GM18508 (cell line): ENCODE results near the gene RTP4.
"Not testable (repeated sequence)": the region's sequence is repeated elsewhere in the genome, so short reads cannot be mapped to it uniquely, and the experiment has no call there.

Experiments used
- ATAC-seq: cut with Tn5 transposase; IDR thresholded peaks from one replicate; pipeline ENCODE4 v1.9.1; 2021; ENCODE audit warnings: moderate number of reproducible peaks; ENCODE audit not compliant: insufficient read depth, unreplicated experiment

The RTP4 gene

DNA sequence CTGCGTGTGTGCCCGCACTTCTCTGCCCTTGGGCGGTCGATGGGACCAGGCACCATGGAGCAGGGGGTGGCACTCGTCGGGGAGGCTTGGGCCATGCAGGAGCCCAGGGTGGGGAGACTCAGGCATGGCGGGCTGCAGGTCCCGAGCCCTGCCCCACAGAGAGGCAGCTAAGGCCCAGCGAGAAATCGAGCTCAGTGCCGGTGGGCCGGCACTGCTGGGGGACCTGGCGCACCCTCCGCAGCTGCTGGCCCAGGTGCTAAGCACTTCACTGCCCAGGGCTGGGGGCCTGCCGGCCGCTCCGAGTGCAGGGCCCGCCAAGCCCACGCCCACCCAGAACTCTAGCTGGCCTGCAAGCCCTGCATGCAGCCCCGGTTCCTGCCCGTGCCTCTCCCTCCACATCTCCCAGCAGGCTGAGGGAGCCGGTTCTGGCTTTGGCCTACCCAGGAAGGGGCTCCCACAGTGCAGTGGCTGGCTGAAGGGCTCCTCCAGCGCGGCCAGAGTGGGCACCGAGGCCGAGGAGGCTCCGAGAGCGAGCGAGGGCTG, 553 bp upstream of the RTP4 start:
- no peak for ATAC-seq

DNA sequence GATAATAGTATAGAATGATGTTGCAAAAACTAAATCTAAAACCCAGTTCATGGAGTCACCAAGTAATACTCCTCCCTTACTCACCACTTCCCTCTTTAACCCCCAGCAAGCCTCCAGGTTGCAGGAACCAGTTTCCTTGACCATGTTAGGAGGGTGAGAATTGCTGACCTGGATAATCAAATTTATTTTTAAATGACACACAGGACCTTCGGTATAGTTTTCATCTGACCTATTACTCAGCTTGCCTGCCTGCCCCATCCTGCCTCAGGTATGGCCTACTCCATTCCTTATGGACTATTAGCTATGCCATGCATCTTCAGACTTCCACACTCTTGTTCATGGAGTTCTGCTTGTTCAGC, 883 bp downstream of the RTP4 start:
- no peak for ATAC-seq

DNA sequence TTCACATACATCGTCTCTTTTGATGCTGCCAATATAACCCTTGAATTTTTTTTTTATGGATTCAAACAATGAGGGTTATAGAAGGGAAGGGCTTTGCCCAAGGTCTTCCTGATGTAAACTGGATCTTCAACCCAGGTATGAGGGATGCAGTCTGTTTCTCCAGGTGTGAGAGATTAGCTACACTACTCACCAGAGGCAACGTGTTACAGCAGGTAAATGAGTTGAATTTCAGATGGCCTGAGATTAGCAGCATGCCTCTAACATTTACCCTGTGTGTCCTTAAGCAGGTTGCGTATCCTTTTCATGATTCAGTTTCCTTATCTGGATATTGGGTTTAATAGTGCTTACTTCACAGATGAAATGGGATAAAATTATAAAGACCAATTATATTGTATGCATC, 1.9 kb downstream of the RTP4 start:
- no peak for ATAC-seq

DNA sequence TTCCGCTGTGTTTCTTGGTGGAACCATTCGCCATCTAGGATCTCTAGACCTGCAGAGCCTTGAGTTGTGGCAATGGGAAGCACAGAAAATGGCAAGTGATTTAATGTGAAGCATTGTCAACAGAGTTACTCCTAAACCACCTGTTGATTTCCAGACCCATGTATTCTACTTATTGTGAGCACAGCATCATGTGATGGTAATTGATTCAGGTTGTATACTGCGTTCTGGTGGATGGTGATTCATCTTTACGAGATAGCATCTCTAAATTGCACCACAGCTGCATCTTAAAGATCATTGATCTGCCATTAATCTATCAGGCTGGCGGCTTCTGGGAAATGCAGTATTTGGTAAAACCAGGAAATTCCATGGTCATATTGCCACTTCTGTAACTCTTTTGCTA, 7.4 kb downstream of the RTP4 start:
- no peak for ATAC-seq

DNA sequence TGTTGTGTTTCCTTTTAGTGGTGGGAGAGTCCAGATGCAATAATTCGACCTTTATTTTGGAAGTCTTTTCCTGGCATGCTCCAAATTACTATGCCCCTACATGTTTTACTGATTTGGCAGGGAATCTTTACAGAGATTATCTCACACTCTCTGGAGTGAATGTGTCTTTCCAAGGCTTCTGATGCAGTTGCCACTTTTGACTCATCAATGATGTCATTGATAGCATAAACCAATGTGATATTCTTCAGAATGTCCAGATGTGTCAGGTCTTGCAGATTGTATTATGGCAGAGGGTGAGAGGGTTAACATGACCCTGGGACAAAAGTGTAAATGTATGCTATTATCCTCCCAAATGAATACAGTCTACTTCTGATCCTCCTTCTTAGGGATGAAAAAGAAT, 9.7 kb downstream of the RTP4 start:
- ATAC-seq, result no peak

DNA sequence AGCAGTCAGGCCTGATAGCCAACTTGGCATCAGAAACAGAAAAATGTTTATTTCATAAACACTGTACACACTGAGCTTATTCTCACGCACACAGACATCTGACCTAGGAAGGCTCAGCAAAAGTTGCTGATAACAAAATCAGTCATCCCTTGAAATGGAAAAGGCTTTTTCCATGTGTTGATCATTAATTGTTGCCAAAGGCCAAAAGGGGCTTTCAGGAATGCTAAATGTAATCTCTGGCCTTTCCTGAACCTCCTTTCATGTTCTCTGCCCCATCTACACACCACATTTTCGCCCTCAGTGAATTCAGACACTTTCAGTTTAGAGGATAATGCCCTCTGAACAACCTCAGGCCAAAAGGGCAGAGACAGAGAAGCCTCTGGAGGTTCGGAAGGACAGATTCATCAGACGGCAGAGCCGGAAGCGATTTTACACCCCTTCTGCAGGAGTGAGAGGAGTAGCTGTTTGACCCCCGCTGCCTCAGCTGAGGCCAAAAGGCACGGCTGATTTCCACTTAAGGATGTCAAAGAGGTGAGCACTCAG, 14.5 kb downstream of the RTP4 start:
- no peak for ATAC-seq

DNA sequence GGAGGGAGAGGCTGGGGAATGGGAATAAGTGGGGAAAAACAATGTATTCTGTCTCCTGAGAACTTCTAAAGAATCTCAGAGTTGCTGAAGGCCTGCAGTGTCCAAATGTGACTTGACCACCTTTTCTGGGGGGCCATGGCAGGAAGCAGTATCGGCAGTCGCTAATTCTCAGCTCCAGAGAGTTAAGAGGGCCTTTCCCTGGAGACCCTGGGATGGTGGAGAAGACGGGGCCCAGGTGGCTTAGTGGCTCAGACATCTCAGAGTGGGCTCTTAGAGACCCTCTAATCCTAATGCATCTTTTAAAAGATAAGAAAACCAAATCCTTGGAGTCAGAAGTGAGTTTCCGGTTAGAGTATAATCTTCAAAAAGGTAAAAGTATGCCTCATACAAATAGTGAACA, 15.1 kb downstream of the RTP4 start:
- ATAC-seq, result no peak

DNA sequence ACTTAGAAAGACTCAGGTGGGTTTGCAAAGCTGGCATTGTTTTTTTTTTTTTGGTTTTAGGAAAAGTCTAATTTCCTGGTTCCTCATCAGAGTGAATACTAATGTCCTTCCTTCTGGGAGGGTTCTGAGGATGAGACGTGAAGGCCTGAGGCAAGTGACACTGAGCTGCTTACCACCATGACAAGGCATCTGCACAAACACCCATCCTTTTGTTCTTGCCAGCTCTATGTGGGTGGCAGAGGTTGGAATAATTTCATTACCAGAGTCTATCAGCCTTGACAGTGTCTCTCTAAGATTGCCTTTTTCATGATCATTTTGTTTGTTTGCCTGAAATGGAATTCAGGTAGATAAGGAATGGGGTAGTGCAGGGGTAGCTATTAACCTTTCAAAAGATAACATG, 17.1 kb downstream of the RTP4 start:
- ATAC-seq, result no peak

DNA sequence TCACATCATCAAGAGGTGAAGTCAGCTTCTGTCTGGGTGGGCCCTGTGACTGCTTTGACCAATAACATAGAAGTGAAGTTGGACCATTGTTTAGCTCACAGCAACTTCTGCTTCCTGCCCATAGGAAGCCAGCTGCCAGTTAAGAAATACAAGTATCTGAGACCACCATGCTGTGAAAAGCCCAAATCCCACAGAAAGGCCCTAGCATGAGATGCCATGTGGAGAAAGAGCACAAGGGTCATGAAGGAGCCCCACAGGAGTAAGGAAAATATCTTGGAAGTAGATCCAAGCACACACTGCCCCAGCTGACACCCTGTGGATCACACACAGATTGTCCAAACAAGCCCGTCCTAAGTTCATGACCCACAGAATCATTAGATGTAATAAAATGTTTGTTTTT, 28.5 kb downstream of the RTP4 start:
- no peak for ATAC-seq

DNA sequence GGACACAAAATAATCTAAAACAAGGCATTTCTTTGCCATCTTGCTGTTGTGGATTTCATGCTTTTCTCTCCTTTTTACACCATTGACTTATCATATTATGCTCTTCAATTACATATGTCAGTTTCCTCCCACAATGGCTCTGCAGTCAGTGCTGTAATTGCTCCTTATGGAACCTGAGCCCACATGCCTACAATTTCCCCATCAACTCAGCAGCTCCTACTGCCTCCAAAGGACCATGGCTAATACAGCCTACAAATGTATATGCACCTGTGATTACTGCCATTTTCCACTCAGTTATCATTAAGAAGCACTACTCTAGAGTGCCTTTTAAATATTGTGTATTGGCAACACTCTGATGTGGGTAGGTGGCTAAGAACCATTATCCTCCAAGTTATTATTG, 30.8 kb downstream of the RTP4 start:
- no peak for ATAC-seq

DNA sequence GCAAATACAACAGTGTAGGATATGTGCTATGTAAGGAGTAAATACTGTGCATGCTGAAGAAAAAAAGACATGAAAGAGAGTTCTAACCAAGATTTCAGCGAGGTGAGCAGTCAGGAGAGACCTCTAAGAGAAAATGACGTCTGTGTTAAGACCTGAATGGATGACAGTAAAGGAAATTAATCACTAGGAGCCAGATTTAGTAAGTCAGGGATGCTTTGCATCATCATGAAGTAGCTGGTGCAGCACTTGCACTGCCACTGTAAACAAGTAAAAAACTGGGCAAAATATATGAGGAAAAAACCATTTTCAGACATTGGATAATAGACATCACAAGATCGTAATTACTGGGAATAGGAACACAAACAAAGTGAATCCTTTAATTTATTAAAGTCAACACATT, 32.6 kb downstream of the RTP4 start:
- ATAC-seq, result no peak

DNA sequence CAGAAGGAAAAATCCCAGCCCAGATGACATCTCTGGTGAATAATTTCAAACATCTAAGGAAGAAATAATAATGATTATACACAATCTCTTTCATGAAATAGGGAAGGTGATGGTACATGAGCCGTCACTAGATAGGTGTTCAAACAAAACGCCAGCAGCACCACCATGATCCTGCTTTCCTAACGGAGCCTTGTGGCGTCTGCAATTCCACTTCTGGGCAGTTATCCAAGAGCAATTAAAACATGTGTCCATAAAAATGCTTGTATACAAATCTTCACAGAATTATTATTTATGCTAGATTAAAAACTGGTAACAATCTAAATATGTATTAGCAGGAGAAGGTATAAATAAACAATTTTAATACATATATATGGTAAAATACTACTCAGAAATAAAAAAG, 33.7 kb downstream of the RTP4 start:
- no peak for ATAC-seq

DNA sequence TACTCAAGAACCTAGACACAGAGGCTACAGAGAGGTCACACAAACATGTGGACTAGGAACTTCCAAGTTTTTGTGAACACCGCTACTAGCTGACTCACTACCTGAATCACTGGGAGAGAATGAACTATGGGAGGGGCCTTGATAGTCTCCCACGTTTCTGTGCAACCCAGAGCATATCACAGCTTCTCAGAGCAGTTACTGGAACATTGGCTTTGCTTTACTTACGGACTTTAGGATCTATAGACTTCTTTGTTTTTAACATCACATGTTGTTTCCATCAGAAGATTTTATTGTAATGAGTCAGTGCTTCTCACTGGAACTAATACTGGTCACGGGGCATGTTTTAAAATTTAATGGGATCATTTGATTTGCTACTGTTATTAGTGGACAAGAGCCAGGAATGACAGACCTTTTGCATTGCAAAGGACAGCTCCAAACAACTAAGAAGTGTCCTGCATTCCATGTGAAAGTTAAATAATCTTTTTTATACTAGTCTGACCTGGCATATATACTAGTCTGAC, 35.6 kb downstream of the RTP4 start:
- ATAC-seq, result no peak

DNA sequence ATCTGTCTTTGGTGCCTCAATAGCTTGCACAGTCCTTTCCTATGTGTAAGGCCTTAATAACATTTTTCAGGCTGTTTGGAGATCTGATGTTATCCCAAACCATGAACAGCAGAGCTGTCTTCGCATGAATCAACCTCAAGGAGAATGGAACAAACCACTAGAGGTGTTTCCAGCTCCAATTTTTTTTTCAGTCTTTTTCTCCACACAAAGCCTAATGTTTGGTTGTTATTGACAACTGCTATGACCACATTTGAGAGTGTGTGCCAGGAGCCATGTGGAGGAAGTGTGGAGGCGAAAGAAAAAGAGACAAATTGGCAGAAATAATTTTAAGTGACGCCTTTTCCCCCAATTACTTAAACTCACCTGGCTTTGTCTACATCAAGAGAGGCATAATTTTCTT, 38.7 kb downstream of the RTP4 start:
- ATAC-seq, result no peak

DNA sequence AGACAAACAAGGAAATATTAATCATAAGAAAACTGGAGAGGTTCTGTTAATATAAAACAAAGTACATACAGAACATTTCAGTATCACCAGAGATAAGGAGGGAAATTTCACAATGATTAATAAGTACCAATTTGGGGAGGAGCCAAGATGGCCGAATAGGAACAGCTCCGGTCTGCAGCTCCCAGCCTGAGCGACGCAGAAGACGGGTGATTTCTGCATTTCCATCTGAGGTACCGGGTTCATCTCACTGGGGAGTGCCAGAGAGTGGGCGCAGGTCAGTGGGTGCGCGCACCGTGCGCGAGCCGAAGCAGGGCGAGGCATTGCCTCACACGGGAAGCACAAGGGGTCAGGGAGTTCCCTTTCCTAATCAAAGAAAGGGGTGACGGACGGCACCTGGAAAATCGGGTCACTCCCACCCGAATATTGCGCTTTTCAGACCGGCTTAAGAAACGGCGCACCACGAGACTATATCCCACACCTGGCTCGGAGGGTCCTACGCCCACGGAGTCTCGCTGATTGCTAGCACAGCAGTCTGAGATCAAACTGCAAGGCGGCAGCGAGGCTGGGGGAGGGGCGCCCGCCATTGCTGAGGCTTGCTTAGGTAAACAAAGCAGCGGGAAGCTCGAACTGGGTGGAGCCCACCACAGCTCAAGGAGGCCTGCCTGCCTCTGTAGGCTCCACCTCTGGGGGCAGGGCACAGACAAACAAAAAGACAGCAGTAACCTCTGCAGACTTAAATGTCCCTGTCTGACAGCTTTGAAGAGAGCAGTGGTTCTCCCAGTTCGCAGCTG, 44.0 kb downstream of the RTP4 start:
- not testable (repeated sequence) for ATAC-seq
